Activated CD8-positive, alpha-beta memory T cell treated with anti-CD3 and anti-CD28 coated beads, Interleukin-2, amount 50 U/mL, for 4 hours (primary cell): ENCODE measurements around the gene MTFMT.

Experiments
- DNase-seq: peaks from one replicate; pipeline ENCODE4 v3.0.0-alpha.2; 2020

MTFMT gene

GRCh38 chr15:64981812-64982431 lies 47.5 kb downstream of the MTFMT start:
- DNase-seq: no peak

GRCh38 chr15:64979252-64979710 lies 50.2 kb downstream of the MTFMT start:
- no peak for DNase-seq

GRCh38 chr15:64975390-64975789 lies 54.0 kb downstream of the MTFMT start:
- no peak for DNase-seq

GRCh38 chr15:64970698-64971097 lies 58.7 kb downstream of the MTFMT start:
- no peak for DNase-seq

- DNase-seq: no peak
Observed at GRCh38 chr15:64969401-64969800, 60.0 kb downstream of the MTFMT start.

- DNase-seq: no peak
Observed at GRCh38 chr15:64961013-64961412, 68.4 kb downstream of the MTFMT start.

GRCh38 chr15:64960153-64960552 lies 69.3 kb downstream of the MTFMT start:
- DNase-seq: no peak

- no peak for DNase-seq
Observed at GRCh38 chr15:64959128-64959527, 70.3 kb downstream of the MTFMT start.

- DNase-seq: no peak
Observed at GRCh38 chr15:64954395-64954794, 75.0 kb downstream of the MTFMT start.

GRCh38 chr15:64951777-64952418 lies 77.5 kb downstream of the MTFMT start:
- DNase-seq: no peak
